Measurements from ENCODE around the gene NMUR1.

NMUR1 gene

GRCh38 chr2:231525248-231526163 lies 4.7 kb downstream of the NMUR1 start:
- DNase-seq, result no peak

DNA sequence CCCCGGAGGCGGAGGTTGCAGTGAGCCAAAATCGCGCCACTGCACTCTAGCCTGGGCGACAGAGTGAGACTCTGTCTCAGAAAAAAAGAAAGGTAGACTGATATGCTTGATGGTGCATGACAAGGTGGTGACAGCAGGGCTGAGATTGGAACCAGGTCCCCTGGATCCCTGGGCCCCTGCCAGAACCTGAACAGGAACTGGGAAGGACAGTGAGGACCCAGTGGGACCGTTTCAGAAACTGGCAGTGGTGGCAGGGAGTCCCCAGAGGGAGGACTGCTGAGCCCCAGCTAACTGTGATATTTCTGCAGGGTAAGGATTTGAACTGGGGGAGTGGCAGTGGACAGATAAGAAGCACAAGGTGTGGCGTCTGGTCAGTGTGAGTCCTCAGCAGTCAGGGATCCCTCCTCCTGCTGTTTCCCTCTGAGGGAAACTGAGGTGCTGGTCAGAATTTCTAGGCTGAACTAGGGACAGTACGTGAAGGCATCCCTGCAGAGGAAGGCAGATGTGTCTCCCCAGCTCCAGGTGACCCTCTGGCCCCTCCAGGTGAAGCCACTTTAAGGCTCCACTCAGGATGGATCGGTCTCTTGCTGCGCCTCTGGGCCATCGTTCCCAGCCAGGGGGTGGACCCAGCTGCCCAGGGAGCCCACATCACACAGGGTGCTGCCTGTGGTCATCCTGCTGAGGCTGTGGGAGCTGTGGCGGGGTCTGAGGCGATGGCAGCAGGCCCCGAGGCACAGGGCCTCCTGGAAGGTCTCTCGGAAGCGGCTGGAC lies 5.6 kb downstream of the NMUR1 start:
- DNase-seq, result no peak

- DNase-seq, result no peak
Measured at GRCh38 chr2:231523451-231524285, 6.6 kb downstream of the NMUR1 start.

DNA sequence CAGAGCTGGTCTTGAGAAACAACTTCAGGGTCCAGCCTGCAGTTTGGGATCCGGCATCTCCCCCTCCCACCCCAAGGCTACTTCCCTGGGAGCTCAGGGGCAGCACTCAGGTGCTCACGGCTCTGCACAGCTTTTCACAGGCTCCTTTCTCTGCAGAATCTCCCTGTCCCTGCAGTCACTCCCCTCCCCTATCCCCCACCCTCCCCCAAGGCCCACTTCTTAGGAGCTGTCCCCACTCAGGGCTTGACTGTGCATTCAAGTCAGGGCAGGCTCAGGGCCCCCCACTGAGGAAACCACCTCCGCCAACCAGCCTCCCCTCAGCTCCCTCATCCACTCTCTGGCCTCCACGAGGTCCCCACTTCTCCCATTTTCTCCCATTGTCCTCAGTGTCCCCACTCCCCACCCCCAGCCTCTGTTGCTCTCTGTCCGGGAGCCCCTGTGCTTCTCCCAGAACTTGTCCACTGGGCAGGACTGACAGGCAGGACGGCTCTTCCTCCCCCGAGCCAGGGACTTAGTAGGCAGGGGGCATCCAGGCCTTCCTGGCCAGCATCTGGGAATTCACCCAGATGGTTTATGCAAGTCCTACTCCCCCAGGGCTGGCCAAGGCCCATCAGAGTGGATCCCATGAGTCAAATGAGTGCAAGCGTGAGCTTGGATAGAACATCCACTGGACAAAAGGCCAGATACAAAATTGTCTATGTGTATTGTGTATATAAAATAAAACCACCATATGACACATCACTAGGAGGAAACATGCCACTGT lies 7.6 kb downstream of the NMUR1 start:
- no peak for DNase-seq

DNA sequence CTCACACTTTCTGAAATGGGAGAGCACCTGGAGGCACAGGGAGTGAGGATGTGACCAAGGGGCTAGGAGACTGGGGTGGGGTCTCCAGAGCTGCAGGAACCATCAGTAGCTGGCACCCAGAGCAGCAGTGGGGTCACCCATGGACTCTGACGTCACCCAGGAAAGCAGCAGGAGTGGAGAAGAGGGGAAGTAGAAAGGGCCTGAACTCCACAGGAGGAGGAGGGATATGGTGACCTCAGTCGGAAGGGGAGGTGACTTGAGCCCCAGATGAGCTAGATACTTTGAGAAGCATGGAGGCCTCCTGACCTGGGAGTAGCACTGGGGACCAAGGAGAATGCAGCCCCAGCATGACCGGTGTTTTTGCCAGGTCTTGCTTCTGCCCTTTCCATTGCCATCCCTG lies 8.8 kb downstream of the NMUR1 start:
- no peak for DNase-seq

DNA sequence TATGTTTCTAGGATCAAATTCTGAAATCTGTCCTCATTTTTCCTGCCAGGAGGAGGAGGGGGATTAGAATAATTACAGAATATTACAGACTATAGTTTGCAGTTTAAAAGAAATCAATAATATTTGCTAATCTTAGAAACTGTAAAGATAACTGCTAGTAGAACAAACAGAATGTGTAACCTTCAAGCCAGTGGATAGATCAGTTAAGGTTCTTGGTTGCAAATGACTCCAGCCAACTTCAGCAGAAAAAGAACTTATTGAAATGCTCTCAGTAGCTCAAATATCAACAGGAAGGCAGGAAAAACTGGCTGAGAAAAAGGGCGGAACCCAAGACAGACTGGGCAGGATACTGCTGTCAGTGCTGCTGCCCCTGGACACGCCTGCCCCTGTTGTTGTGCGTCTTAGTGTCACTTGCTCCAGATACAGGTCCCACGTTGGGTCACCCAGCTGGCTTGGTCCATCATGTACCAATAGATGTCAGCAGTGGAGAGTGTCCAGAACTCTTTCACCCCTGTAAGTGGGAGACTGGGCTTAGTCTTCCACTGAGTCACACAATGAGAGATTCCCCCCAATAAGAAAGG lies 10.2 kb downstream of the NMUR1 start:
- DNase-seq, result no peak

- no peak for DNase-seq
Measured at GRCh38 chr2:231518771-231519170, 11.5 kb downstream of the NMUR1 start.

- DNase-seq, result no peak
Measured at GRCh38 chr2:231515603-231516002, 14.6 kb downstream of the NMUR1 start.

GRCh38 chr2:231514951-231515297 lies 15.3 kb downstream of the NMUR1 start:
- DNase-seq, result no peak

GRCh38 chr2:231514225-231514950 lies 15.9 kb downstream of the NMUR1 start:
- peak; percentile 74 for DNase-seq

DNA sequence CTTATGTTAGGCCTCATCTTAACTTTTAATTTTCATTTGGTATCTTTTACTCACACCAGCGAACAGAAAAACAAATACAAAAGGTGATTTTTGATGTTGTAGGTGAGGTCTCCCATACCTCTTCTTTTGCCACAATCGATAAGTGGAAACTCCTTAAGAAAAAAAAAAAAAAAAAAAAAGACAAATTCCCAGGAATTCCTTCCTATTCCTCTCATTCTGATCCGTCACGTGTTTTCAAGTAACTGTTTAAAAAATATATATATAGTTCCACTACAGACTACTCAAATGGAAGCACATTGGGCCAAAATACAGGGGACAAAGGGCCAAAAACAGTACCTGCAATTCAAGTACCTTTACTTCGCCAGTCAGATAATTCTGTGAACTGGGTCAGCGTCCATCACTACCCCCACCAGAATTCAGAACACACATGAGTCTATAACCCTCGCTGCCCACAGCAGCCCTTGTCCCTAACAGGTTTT lies 16.5 kb downstream of the NMUR1 start:
- DNase-seq, result no peak

DNA sequence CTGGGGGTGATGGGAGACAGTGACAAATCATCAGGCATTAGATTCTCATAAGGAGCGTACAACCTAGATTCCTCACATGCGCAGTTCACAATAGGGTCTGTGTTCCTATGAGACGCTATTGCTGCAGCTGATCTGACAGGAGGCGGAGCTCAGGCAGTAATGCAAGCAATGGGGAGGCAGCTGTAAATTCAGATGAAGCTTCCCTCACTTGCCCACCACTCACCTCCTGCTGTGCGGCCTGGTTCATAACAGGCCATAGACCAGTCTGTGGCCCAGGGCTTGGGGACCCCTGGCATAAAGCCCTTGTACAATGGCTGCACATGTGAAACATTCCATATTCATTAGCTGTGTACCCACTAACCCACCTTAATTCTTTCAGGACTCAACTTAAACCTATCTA lies 18.0 kb downstream of the NMUR1 start:
- DNase-seq, result no peak

DNA sequence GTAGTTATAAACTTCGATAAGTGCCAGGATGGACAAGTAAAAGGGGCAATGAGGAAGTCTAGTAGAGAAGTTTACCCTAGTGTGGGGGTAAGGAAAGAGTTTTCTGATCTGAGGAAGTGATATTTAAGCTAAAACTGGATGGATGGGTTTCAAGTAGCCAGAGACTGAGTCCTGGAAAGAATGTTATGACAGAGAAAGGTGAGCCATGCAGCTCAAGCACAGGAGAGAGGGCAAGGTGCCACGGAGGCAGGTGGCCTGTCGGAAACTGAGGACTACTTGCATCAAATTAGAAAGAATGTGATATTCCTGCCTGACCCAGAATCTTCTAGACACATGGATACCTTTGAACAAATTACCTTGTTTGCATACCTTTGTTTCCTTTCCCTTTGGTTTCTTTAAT lies 26.5 kb downstream of the NMUR1 start:
- no peak for DNase-seq

DNA sequence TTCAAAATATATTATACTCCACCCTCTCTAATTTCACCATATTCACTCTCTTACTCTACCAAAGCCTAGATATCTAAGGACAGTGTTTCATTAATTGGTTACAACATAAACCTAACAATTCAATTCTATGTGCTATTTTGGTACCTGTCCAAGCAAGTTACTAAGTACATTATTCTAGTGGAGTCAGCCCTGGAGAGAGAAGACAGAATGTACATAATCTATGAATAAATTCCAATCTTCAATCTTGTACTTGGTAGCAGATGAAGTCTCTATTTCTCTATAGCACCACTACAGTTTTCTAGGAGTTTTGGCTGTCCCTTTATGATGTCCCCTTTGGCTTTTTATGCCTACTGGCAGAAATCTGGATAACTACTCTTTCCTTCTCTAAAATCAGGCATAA lies 27.6 kb downstream of the NMUR1 start:
- DNase-seq, result no peak

DNA sequence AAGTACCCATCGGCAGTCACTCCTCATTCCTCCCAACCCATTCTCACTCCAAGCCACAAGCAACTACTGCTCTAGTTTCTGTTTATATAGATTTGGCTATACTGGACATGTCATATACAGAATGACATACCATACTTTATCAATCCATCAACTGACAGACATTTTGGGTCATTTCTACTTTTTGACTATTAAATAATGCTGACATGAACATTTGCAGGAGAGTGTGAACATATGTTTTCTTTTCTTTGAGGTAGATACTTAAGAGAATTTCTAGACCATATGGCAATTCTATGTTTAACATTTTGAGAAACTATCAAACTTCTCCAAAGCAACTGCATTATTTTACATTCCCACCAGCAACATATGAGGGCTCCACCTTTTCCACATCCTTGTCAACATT lies 32.6 kb downstream of the NMUR1 start:
- no peak for DNase-seq

DNA sequence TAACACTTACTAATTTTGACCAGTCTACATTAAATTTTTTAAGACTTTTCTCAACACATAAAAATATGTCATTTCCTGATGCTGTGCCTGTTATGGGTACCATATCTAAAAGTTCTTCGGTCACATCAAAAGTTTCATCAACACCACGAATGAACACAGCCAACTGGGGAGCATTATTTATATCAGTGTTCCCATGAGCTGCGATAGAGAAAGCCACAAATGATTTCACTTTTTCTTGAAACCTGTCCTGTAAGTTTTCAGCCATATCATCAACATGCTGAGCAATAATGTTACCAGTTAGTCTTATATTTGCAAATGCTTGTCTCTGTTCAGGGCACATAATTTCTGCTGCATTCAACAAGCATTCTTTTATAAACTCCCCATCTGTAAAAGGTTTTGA lies 35.6 kb downstream of the NMUR1 start:
- no peak for DNase-seq

DNA sequence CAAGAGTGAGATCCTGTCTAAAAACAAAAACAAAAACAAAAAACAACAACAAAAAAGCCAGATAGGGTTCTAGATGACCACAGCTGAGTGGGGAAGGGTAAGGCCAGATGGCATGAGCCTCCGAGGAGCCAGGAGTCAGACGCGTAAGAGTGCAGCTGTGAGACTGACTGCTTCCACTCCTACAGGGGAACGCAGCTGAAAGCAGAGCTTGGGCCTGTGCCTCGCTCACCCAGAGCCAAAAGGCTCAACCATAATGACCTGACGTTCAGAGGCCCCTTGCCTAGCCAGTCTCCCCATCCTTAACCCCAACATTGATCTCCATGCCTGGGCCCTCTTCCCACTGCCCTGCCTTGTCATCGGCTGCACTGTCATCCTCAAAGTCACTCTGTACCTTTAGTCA lies 39.4 kb downstream of the NMUR1 start:
- DNase-seq, result no peak

- DNase-seq, result no peak
Measured at GRCh38 chr2:231489990-231490389, 40.3 kb downstream of the NMUR1 start.

DNA sequence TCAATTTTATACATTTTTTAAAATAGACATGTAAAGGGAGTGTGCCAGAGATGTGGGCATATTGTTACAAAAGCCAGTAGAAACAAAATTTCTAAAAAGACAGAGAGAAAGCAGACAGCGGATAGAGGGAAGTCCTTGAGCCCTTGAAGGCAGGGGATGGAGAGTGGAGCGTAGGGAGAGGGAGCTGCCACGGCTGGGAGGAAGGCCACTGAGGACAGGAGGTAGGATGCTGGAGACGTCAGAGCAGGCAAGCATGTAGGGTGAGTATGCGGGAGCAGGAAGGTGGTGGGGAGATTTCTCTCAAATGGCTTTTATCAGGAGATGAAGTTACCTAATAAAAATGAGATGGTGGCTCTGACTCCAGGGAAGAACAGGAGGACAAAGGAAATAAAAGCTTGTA lies 41.9 kb downstream of the NMUR1 start:
- DNase-seq, result no peak

GRCh38 chr2:231486851-231487596 lies 43.2 kb downstream of the NMUR1 start:
- no peak for DNase-seq

Data from NCI-H1436 treated with DMSO at 0.1 percent for 48 hours (cell line).